CD4-positive, alpha-beta T cell treated with Interleukin-21 for 1 hour (primary cell): ENCODE results near the gene PPIAL4G.
"Not testable (repeated sequence)": the region's sequence is repeated elsewhere in the genome, so short reads cannot be mapped to it uniquely, and the experiment has no call there.

Experiments used
- DNase-seq: peaks from one replicate; pipeline ENCODE4 v3.0.0-alpha.2; 2020

Gene PPIAL4G

DNA sequence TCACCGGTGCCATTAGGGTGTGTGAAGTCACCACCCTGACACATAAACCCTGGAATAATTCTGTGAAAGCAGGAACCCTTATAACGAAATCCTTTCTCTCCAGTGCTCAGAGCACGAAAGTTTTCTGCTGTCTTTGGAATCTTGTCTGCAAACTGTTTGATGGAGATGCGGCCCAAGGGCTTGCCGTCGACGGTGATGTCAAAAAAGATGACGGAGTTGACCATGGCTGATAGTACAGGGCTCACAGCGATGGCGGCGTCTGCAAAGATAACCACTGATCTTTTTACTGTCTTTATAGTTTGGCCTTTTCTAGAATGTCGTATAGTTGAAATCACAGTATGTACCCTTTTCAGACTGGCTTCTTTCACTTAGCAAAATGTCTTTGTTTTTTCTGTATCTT, at the start of gene PPIAL4G:
Gene PPIAL4G, minus strand, starts transcription at position 274 of the 400 bp plus-strand sequence. Its CDS starts 50 bp downstream, at position 224.
- not testable (repeated sequence) for DNase-seq

DNA sequence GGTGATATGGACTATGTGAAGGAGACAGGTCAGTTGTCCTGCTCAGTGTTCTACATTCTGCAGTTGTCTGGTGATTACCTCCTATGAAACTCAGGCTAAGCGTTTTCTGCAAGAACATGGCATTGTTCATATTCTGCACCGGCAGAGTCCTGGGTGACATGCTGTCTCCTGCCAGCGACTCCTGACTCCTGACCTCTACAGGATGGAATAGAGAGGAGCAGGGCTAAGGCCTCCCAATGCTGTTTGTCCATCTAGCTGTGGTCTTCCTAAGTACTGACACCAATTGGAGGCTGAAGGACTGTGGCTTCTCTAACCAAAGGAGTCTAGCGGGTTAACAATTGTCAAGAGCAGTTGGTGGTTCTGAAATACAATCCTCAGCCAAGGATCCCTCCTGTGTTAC, 49.1 kb upstream of the PPIAL4G start:
- not testable (repeated sequence) for DNase-seq

DNA sequence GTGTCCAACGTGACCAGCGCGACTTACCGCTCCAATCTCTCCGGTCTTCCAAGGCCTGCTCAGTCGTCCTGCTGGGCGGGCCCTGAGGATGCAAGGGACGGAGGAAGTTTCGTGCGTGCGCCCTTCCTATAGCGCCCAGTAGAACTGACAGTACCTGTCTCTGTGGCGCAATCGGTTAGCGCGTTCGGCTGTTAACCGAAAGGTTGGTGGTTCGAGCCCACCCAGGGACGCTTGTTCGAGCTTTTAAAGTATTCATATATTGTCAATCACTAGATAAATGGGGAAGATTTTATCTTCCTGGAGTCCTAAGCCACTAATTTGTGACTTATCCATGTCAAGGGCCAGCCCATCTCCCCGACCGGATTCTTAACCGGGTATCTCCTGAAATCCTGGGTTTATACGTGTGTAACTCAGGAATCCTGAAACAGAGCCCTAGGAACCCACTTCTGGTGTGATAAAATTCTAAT, 46.0 kb upstream of the PPIAL4G start:
- peak; percentile 78 for DNase-seq

DNA sequence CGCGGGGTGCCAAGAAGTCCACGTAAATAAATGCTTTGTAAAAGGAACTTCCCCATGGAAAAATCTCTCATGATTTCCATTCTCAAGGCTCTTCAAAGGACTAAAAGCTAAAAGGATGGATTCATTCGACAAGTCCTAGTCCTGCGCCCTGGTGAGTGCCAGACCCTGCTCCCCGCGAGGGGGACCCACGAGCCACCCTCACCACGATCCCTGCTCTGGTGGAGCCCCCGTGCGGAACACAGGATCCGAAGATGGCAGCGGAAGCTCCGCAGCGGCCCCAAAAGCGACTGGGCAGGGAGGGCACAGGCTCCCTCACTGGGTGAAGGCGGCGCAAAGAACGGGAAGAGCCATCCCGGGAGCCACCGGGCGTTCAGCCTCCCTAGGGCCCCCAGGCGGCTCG, 45.5 kb upstream of the PPIAL4G start:
- DNase-seq, result not testable (repeated sequence)

DNA sequence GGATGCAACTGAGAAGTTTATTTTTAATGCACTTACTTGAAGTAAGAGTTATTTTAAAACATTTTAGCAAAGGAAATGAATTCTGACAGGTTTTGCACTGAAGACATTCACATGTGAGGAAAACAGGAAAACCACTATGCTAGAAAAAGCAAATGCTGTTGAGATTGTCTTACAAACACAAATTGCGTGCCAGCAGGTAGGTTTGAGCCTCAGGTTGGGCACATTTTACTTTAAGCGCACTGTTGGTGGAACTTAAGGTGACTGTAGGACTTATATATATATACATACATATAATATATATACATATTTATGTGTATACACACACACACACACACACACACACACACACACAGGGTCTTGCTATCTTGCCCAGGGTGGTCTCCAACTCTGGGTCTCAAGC, 43.5 kb upstream of the PPIAL4G start:
- peak; percentile 40 for DNase-seq

DNA sequence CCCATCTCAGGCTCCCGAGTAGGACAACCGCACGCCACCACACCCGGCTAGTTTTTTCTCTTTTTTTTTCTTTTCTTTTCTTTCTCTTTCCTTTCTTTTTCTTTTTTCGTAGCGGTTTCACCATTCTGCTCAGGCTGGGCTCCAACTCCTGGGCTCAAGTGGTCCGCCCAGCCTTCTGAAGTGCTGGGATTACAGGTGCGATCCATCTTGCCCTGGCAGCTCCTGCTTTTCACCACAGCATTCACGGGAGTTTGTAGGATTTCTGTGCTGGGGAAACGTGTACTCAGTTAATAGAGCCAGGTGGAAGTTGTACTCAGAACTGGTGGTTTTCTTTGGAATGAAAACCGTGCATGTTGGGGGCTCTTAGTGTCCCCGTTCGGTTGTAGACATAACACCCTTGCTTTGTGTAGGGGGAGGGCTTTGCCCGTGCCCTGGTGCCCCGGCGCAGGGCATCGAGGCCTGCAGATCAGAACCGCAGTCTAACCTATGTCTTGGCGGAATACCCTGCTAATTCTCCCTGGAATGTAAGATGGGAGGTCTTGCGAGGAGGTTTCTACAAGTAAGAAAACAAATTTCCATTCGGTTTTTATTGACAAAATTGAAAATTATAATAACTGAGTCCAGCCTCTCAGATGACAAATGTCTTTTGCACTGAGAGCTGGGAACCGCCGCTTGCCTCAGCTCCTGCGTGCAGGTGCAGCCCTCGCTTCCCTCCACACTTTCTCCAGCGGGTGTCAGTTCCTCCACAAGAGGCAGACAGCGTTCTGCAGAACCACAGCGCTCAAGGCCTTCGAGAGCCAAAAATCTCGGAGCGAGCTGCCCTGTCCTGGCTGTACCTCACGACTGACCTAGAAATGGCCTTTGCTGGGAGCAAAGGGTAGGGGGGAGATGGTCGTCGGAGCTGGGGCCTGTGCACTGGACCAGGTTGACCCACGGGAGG, 40.4 kb upstream of the PPIAL4G start:
- DNase-seq, result peak; percentile 34

DNA sequence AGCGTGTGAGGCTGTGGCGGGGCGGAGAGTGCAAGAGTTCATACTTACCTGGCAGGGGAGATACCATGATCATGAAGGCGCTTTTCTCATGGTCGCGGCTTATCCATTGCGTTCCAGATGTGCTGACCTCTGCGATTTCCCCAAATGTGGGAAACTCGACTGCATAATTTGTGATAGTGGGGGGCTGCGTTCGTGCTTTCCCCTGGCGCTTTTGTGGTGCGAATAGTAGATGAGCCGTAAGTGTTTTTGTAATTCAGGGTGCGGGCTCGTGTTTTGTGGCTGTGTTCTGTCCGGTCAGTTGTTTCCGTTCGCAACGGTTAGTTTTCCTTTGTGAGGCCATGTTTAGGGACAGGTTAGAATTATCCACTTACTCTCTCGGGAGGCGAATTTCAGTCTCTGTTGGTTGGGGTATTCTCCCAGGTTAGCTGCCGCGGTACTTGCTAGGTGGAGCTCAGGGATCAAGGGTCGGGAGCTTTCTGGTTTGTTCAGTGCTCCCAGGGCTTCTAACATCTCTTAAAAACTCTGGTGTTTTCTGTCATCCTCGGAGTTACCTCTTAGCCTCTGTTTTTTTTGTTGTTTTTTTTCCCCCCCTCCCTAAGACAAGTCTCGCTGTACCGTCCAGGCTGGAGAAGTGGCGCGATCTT, 39.6 kb upstream of the PPIAL4G start:
- peak; percentile 95 for DNase-seq

DNA sequence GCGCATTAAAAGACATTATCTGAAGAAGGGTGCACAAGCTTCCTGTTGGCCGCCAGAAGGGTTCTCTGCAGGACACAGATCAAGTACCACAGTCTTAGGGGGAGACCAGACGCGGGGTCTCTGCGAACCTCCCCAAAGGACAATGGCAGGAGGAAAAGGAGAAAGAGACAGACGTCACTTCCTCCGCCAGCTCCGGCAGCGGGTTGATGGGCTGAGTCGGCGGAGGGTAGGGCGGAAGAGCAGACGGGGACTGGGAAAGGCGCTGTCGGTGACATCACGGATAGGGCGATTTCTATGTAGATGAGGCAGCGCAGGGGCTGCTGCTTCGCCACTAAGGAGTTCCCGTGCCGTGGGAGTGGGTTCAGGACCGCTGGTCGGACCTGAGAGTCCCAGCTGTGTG, 39.0 kb upstream of the PPIAL4G start:
- DNase-seq, result peak; percentile 90

DNA sequence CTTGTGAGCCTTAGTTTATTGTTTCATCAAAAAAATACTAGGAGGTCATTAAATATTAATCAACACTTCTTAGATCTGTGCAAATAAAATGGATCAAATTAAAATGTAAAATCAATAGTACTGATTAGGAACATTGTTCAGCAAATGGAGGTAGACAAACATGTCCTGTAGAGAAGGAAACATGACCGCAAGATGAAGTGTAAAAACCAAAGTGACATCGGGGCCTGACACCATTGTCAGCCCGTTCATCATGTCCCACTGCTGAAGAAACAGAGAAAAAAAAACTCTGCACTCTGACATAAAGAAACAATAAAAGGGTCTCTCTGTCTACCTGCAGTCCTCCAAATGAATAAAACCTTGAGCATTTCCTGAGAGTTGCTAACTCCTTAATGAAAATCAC, 31.2 kb upstream of the PPIAL4G start:
- DNase-seq, result peak; percentile 14

DNA sequence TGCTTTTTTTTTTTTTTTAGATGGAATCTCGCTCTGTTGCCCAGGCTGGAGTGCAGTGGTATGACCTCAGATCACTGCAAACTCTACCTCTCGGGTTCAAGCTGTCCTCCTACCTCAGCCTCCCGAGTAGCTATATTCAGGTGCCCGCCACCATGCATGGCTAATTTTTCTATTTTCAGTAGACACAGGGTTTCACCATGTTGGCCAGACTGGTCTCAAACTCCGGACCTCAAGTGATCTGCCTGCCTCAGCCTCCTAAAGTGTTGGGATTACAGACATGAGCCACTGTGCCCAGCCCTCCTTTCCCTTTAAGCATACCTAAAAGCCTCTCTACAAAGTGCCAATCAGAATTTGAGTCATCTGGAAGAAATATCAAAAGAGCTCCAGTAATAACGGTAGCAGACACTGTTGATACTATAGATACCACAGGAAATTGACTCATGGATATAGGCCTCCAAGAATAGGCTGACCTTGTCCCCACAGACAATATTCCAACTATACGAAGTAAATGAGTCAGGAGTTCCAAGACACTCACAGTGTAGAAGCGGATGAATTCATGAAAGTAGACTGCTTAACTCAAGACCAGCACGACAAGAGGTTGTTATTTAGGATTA, 29.6 kb upstream of the PPIAL4G start:
- not testable (repeated sequence) for DNase-seq

DNA sequence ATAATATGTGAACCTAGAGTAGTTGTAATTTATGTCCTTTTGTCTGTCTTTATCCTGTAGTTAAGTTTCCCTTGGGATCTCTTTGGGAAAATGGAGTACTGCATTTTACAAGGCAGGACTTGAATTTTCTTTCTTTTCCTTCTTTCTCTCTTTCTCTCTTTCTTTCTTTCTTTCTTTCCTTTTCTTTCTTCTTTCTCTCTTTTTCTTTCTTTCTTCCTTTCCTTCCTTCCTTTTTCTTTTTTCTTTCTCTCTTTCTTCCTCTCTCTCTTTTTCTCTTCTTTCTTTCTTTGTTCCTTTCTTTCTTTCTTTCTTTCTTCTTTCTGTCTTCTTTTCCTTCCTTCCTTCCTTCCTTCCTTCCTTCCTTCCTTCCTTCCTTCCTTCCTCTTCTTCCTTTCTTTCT, 10.8 kb upstream of the PPIAL4G start:
- not testable (repeated sequence) for DNase-seq

DNA sequence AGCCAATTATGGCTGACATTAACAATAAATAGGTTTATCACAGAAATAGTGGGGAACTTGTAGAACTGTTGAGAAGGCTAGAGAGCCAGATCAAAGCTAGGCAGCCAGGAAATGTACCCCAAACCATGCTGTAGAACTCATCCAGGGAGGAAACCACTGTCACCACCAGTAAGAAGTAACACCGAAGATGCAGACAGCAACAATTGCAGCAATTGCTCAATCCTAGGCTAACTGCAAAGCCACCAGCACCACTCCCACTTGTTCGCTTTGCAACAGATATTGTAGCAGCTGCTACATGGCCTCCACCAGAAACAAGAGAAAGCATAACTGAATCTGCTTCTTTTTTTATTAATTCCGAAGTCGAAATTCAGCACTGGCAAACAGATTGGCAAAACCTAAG, 2.0 kb downstream of the PPIAL4G start:
- peak; percentile 63 for DNase-seq

DNA sequence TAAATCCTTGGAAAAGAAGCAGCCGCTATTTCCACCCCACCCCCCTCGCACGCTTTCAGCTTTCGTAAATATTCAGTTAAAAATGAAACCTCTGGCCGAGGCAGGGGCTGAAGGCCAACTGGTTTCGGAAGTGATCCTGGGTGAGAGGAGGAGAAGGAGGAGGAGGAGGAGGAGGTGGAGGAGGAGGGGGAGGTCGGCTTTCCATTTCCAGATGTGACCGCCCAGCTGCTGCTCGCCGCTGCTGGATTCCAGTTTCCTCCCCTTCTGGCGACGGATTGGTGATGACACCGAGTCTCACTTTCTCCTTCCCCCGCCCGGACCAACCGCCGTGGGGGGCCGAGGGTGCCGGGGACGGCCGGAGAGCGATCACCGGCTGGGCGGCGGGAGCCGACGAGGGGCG, 23.4 kb downstream of the PPIAL4G start:
- not testable (repeated sequence) for DNase-seq

DNA sequence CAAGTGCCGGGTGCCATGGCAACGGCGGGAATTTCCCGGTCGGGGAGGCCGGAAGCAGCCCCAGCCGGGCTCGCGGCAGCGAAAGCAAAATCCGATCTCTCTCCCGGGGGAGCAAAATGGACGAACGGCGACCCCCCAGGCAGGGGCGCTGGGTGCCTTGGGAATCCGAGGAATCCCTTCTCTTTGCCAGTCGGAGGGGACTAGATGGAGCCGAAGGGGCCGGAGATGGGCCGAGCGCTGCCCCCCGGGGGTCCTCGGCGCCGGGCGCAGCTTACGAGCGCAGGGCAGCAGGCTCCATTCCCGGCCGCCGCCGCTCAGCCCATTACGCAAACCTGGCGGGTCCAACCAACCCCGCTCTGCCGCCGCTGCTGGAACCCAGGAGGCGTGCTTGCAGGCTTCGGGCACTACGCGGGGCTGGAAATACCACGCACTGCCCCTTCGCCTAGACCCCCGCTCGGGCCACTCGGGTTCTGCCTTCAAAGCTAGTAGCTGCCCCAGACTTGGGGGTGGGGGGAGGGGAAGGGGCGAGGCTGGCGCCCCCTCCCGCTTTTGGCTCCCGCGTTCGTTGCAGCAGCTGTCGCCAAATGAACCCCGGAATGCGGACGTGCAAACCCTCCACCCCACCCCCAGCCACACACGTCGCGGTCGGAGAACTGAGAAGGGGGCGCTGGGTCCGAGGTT, 24.1 kb downstream of the PPIAL4G start:
- DNase-seq, result peak; percentile 58

DNA sequence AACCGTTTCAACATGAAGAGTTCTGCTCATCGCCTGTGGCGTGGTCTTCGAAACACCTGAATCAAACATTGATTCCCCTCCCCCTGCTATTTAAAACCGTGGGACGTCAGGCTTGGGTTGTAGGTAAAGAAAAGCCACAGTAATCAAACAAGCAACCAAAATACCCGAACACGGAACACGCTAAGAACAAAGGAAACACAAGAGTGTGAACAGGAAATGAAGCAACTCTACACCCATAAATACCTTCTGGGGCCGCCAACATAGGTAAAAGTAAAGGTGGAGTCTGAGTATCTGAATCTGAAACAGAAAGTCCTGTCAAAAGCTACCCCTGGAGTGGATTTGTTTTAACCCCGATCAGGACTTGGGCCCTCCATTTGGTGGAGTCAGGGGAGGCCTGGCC, 24.7 kb downstream of the PPIAL4G start:
- DNase-seq, result peak; percentile 89

DNA sequence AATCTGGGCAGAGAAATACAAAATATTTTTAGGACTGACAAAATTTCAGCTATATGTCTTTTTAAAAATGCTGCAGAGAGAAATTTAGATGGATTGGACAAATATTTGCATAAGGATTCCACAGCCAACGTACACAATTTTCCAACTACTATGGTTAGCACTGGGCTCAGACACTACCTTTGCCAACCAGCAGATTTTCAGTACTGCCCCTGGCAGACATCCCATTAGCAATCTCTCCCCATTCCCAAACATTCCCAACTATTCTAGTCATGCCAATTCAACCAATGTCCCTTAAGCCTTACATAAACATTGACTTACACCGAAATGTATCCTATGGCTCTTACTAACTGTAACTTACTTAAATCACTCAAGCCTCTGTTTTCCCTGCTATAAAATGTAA, 30.3 kb downstream of the PPIAL4G start:
- DNase-seq, result not testable (repeated sequence)

DNA sequence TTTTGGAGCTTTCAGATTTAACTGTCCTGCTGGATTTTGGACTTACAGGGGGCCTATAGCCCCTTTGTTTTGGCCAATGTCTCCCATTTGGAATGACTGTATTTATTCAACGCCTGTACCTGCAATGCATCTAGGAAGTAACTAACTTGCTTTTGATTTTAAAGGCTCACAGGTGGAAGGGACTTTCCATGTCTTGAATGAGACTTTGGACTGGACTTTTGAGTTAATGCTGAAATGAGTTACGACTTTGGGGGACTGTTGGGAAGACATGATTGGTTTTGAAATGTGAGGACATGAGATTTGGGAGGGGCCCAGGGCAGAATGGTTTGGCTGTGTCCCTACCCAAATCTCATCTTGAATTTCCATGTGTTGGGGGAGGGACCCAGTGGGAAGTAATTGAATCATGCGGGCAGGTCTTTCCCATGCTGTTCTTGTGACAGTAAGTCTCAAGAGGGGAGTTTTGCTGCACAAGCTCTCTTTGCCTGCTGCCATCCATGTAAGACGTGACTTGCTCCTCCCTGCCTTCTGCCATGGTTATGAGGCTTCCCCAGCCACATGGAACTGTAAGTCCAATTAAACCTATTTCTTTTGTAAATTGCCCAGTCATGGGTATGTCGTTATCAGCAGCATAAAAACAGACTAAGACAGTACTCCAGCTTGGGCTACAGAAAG, 43.3 kb downstream of the PPIAL4G start:
- DNase-seq, result not testable (repeated sequence)

DNA sequence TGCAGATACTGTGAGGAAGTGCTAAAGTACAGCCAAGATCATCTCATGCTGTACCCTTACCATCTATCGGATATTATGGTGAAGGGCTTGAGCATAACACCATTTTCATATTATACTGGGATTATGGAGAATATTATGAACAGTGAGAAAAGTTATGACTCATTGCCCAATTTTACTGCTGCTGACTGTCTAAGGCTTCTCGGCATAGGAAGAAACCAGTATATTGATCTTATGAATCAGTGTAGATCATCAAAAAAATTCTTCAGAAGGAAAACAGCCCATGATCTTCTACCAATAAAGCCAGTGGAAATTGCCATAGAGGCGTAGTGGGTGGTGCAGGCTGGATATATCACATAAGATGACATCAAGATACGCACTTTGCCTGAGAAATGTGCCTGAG, 47.7 kb downstream of the PPIAL4G start:
- DNase-seq, result no peak

DNA sequence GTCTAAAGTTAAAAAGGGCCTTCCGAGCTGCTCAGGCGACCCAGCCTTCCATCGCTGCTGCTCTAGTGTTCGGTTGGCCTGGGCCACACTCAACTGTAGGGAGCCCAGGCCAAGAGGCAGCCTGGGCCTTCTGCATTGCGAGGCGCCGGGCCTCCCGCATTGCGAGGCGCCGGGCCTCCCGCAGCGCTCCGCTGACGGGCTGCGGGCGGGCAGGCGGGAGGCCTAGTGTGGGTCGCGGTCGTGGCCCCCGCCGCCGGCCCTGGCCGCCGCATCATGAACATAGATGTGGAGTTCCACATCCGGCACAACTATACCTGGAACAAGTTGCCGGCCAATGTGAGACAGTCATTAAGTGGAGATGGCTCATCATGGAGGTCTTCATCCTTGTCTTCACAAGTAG, 48.3 kb downstream of the PPIAL4G start:
- no peak for DNase-seq

DNA sequence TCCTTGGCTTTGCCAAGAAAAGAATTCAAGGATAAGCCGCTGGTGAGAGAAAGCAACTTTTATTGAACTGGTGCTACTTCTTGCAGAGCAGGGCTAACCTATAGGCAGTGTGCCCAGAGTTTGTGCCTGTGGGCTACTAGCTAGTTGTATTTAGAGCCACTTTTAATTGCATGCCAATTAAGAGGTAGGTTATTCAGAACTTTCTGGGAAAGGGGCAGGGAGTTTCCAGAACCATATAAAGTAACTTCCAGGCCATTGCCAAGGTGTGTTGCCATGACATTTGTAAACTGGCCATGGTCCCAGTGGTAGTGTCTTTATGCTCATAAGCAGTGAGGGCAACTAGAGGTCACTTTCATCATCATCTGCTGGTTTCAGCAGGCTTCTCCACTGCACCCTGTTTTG, 50.2 kb downstream of the PPIAL4G start:
- not testable (repeated sequence) for DNase-seq
